HUES64 (cell line): ENCODE results near the gene DUSP1.
A peak's percentile ranks its signal among the peaks of the same experiment; 100 is the strongest.

Experiments used
- H3K27ac ChIP-seq: 2 replicates; pipeline ENCODE4 v1.7.0; 2013; ENCODE audit warnings: low read depth, low read length, inconsistent platforms
- H3K27me3 ChIP-seq: 2 replicates; pipeline ENCODE4 v1.6.1; 2013; ENCODE audit warnings: mild to moderate bottlenecking, low read length; ENCODE audit not compliant: insufficient read depth
- H3K36me3 ChIP-seq: 2 replicates; pipeline ENCODE4 v1.6.1; 2013; ENCODE audit warnings: mild to moderate bottlenecking, low read length; ENCODE audit not compliant: insufficient read depth
- H3K4me1 ChIP-seq: 2 replicates; pipeline ENCODE4 v1.6.1; 2013; ENCODE audit warnings: mild to moderate bottlenecking, low read length, moderate library complexity; ENCODE audit not compliant: insufficient read depth
- H3K4me3 ChIP-seq: 2 replicates; pipeline ENCODE4 v1.5.1; 2013; ENCODE audit warnings: mild to moderate bottlenecking, low read length, moderate library complexity
- H3K9ac ChIP-seq: 2 replicates; pipeline ENCODE4 v1.6.1; 2013; ENCODE audit warnings: mild to moderate bottlenecking, low read depth, low read length
- H3K9me3 ChIP-seq: 2 replicates; pipeline ENCODE4 v1.6.1; 2013; ENCODE audit warnings: low read depth, low read length; ENCODE audit not compliant: insufficient read depth
- WGBS: fragments of 150-250, 120-280 bp; methylation state at CpG from one replicate; pipeline ENCODE4 v1.1.7; 2013; ENCODE audit warnings: missing lambda C conversion rate; 5-methylcytosine and 5-hydroxymethylcytosine counted together

Gene DUSP1

DNA sequence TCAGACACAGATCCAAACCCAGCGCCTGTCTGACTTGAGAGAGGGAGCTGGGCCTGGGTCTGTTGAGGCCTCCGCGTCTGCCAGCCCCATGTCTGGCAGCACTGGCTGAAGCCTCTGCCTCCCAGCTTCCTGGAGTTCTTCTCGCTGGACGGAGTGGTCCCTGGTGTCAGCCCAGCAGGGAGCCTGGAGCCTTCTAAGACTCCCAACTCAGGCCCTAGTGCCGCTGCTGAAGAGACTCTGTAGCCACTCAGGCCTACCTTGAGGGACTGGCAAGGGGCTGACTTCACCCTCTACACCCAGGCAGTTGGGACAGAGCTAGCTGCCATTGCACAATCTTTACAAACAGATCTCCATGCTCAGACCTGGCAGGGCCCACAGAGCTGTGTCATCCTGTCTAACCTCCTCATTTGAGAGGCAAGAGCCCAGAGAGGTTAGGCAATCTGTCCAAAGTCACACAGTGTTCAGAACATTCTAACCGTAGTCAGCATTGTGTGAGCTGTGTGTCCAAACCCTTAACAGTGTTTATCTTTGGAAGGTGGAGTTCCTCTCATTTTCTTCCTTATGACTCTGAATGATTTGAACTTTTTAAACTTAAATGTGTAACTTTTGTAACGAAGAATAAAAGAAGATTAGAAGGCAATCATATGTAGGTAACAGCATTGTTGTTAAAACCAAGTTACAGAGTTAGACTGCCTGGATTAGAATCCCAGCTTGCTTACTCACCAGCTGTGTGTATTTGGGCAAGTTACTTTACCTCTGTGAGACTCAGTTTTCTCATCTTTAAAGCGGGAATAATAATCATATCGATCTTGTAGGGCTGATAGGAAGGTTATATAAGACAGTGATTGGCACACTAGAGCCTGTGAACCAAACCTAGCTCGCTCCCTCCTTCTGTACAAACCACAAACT lies 4.6 kb upstream of the DUSP1 start:
- H3K4me3 ChIP-seq: no peak overlapping the region
- no peak overlapping the region for H3K9ac ChIP-seq
- no peaks in the 10 kb centered on the region for H3K9me3 ChIP-seq
- H3K36me3 ChIP-seq: no peaks in the 10 kb centered on the region
- H3K4me1 ChIP-seq: peaks cover 3% of the 10 kb centered on the region; the same call in 1 of the 2 replicates
- peaks cover 23% of the 10 kb centered on the region for H3K27me3 ChIP-seq
- WGBS: 91% methylated on average over 10 of the region's 11 CpGs
- H3K27ac ChIP-seq: no peak overlapping the region

DNA sequence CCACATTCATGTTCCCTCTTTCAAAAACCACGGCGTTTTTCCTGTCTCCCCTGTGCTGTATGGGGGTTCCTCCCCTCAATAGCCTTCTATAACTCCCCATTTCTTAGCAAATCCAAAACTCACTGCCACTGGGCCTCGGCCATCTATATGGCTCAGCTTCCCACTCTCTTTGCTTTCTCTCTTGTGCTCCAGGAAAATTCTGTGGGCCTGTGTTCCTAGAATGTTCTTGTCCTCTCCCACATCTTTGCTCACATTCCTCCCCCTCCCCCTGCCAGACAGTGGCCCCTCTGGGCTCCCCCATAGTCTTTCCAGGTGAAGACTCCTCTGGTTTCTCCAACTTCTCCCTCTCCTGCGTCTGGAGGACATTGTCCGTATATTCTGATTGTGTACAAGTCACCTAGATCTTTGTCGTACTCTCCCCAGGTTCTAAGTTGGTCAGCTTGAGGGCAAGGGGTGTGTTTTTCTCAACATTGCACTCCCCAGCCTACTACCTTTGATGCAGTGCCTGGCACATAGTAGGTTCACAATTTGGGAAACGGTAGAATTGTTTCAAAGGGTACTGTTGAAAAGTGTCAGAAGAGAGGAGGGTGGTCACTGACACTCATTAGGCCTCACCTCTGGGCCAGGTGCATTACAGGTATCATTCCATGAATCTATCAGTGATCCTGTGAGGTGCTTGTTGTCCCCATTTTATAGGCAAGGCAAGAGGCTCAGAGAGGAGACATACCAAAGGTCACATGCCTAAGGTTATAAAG lies 3.7 kb upstream of the DUSP1 start:
- Histone ChIP-seq H3K4me1 (peaks cover 6% of the 10 kb centered on the region; the same call in 1 of the 2 replicates), H3K36me3 (no peaks in the 10 kb centered on the region), H3K27ac (no peak overlapping the region), H3K9ac (no peak overlapping the region), H3K27me3 (peaks cover 27% of the 10 kb centered on the region), H3K4me3 (no peak overlapping the region), H3K9me3 (no peaks in the 10 kb centered on the region)
- 86% methylated on average over 7 of the region's 7 CpGs for WGBS

DNA sequence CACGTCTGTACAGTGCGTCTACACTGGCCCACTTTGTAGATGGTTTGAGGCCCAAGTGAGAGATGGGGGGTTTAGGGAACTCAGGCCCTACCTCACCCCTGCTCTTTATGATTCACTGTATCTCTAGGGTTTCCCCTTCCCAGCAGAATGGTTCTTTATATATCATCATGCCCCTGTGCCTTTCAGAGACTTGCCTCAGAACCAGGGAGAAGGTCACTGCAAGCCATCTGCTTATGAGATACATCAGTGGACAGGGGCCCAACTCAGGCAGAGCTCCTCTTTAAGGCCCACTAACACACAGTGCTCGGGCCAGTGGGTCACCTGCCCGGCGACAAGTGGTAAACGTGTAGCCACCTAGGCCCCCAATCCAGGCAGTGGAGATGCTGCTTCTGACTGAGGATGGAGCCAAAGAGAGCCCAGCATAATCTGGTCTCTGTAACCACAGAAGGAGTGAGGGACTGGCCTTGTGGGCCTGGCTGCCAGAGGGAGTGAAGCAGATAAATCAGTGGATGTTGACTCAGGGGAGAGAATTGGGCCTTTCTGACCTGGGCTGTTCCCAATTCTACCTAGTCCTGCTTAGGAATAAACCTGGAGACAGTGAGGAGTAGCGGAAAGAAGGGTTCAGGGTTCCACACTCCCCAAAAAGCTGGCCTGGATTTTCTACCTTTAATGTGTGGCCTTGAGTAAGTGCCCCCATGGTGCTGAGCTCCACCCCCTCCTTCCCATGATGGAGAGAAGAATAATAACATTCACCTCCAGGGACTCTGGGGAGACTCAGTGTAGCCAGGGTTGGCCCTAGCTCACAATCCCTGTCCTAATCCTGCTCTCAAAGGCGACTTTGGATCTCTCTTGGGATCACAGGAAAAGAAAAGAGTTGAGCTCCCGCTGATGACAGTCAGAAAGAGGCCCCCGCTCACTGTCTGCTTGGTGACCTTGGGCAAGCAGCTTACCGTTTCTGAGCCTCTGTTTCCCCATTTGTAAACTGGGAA lies 2.8 kb upstream of the DUSP1 start:
- H3K27ac ChIP-seq: no peak overlapping the region

DNA sequence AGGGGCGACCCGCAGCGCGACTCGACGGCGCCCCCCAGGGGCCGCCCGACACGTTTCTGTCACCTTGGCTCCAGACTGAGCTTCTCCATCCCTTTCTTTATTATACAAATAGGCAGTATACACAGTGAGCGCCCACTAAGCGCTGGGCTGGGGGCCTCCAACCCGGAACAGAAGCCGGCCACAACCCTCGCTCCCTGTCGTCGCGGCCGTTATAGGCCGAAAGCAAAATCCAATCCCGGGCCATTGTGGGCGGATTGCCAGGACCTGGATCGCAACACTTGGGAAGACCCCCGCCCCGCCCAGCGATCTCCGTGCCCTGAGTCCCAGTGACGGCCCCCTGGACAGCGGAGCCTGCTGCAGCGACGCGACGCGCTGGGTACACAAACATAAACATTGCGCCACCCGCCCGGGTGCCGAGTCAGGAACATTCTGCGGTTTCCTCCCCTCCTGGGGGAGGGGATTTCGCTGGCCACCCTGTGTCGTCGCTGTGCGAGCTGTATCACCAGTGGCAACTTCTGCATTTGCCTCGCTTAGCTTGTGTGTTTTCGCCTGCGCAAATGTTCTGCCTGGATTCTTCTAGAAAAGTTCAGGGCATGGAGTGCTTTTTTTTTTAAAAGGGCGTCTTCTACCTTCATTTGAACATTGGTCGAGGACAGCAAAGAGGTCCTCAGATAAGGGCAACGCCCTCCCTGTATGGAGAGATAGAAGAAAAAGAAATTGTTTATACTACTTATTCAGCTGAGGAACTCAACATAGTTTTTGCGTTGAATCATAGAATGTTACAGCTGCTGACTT lies 1.3 kb upstream of the DUSP1 start:
- Histone ChIP-seq H3K9ac (peak overlapping the region; percentile 19; the same call in 1 of the 2 replicates), H3K4me1 (peaks cover 12% of the 10 kb centered on the region; the same call in 1 of the 2 replicates), H3K27me3 (peaks cover 31% of the 10 kb centered on the region), H3K9me3 (no peaks in the 10 kb centered on the region), H3K36me3 (peaks cover 23% of the 10 kb centered on the region), H3K27ac (no peak overlapping the region; the same call in 1 of the 2 replicates), H3K4me3 (peak overlapping the region; percentile 87)
- 5% methylated on average over 49 of the region's 50 CpGs for WGBS

More for the DNA sequence above, 2.8 kb upstream of the DUSP1 start:
- Histone ChIP-seq H3K27me3 (peaks cover 31% of the 10 kb centered on the region), H3K4me1 (peaks cover 12% of the 10 kb centered on the region; the same call in 1 of the 2 replicates), H3K4me3 (no peak overlapping the region), H3K9me3 (no peaks in the 10 kb centered on the region), H3K9ac (no peak overlapping the region), H3K36me3 (peaks cover 9% of the 10 kb centered on the region)
- WGBS: 77% methylated on average over 11 of the region's 11 CpGs

DNA sequence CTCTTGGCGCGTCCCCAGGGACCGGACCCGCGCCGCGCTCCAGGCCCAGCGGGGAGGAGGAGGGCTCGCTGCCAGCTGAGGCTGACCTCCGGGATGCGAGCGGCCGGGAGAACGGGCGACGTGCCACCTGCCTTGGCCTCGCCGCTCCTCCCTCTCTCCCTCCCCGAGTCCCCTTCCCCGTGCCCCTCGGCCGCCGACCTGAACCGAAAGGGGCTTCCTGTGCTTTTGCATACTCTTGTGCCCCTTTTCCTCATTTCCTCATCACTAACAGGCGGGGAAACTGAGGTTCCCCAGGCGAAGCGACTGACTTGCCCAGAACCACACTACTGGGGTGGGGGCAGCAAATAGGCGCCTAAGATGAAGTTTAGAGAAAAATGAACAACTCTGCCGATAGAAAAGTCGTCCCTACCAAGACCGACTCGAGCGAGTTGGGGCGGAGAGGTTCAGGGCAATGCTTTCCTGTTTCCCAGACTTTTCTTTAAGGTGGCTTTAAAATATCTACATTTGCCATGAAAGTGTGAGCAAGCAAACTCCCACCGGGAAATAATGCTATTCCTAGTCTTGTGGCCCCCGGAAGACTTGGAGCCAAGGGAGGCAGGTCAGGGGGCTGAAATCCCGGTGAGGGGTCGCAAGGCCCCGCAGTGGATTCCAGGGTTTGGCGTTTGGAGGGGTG lies 580 bp upstream of the DUSP1 start:
- H3K36me3 ChIP-seq: peaks cover 23% of the 10 kb centered on the region
- H3K4me3 ChIP-seq: peak overlapping the region; percentile 87
- under 1% methylated on average over 40 of the region's 40 CpGs for WGBS
- peaks cover 31% of the 10 kb centered on the region for H3K27me3 ChIP-seq
- H3K9ac ChIP-seq: peak overlapping the region; percentile 59
- peak overlapping the region; percentile 76 for H3K27ac ChIP-seq
- H3K9me3 ChIP-seq: no peaks in the 10 kb centered on the region
- H3K4me1 ChIP-seq: peaks cover 15% of the 10 kb centered on the region

DNA sequence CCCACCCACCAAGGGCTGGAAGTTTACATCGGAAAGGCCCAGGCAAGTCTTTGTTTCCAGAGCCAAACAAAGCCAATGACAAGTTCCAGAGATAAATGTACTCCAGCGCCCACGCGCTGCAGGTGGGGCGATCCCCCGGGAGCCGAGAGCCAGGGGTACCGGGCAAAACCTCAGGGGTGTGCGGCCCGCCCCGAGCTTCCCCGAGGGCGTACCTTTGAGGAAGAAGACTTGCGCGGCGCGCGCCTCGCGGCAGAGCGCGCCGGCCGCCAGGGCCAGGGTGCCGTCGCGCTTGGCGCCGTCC lies 671 bp downstream of the DUSP1 start:
- Histone ChIP-seq H3K9me3 (no peaks in the 10 kb centered on the region), H3K36me3 (peaks cover 23% of the 10 kb centered on the region), H3K4me3 (peak overlapping the region; percentile 87), H3K4me1 (peaks cover 18% of the 10 kb centered on the region), H3K9ac (peak overlapping the region; percentile 90), H3K27ac (no peak overlapping the region), H3K27me3 (peaks cover 31% of the 10 kb centered on the region)
- WGBS: under 1% methylated on average over 29 of the region's 29 CpGs

DNA sequence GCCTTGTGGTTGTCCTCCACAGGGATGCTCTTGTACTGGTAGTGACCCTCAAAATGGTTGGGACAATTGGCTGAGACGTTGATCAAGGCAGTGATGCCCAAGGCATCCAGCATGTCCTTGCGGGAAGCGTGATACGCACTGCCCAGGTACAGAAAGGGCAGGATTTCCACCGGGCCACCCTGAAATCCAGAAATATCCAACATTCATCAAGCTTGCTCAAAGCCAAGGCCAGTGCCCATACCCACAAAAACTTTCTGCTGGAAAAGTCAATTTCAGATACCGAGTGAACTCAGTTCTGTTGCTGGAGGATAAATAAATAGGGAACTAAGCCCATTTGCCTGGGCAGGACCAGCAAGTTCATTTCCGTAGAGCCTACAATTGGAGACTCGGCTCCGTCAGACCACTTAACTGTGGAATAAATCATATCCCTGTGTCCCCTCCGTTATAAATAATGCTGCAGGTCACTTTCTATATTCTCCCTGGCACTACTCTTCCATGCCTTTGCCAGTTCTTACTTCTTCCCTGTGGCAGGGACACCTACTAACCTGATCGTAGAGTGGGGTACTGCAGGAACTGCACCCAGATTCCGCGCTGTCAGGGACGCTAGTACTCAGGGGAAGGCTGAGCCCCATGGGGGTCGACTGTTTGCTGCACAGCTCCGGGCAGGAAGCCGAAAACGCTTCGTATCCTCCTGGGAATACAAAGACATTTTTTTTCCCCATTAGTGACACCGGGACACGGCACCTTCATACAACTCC lies 1.2 kb downstream of the DUSP1 start:
- WGBS: 38% methylated on average over 21 of the region's 21 CpGs

DNA sequence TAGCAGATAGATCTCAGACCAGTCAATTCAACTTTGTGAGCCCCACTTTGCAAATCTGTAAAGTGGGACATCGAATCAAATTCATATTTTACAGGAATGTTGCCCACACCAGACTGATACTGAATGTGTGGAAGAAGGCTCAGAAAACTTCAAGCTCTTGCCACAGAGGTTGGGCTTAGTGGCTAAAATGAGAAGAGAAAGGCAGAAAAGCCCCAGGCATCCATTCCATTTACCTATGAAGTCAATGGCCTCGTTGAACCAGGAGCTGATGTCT lies 1.7 kb downstream of the DUSP1 start:
- no peaks in the 10 kb centered on the region for H3K9me3 ChIP-seq
- peaks cover 23% of the 10 kb centered on the region for H3K4me1 ChIP-seq
- H3K4me3 ChIP-seq: peak overlapping the region; percentile 87; the same call in 1 of the 2 replicates

More for the DNA sequence above, 1.2 kb downstream of the DUSP1 start:
- no peaks in the 10 kb centered on the region for H3K9me3 ChIP-seq
- no peak overlapping the region for H3K27ac ChIP-seq
- peak overlapping the region; percentile 90 for H3K9ac ChIP-seq
- peaks cover 31% of the 10 kb centered on the region for H3K27me3 ChIP-seq
- H3K36me3 ChIP-seq: peaks cover 23% of the 10 kb centered on the region
- H3K4me3 ChIP-seq: peak overlapping the region; percentile 87
- H3K4me1 ChIP-seq: peaks cover 20% of the 10 kb centered on the region

DNA sequence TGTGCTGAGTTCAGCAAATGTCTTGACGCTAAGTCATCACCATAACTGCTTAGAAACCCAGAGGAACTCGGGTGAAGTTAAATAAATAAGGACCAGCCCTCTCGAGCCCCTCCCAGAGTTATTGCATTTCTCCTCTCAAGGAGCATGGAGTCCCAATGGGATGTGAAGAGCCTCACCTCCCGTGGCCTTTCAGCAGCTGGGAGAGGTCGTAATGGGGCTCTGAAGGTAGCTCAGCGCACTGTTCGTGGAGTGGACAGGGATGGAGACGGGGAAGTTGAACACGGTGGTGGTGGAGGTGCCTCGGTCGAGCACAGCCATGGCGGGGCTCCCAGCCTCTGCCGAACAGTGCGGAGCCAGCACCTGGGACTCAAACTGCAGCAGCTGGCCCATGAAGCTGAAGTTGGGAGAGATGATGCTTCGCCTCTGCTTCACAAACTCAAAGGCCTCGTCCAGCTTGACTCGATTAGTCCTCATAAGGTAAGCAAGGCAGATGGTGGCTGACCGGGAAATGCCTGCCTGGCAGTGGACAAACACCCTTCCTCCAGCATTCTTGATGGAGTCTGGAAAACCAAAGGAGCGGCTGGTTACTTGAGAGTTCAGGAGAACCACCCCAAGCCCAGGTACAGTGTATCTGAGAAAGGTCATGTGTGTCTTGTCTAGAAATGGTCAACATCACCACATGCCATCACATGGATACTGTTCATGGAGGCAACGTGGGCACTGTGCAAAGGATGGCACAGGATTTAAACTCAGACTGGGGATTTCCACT lies 2.2 kb downstream of the DUSP1 start:
- WGBS: 94% methylated on average over 20 of the region's 20 CpGs
- no peak overlapping the region for H3K27ac ChIP-seq

More for the DNA sequence above, 1.7 kb downstream of the DUSP1 start:
- Histone ChIP-seq H3K27ac (no peak overlapping the region), H3K27me3 (peaks cover 28% of the 10 kb centered on the region), H3K9ac (no peak overlapping the region), H3K36me3 (peaks cover 23% of the 10 kb centered on the region)
- WGBS: 85% methylated on average over 2 of the region's 2 CpGs

More for the DNA sequence above, 2.2 kb downstream of the DUSP1 start:
- Histone ChIP-seq H3K27me3 (peaks cover 23% of the 10 kb centered on the region), H3K4me3 (peak overlapping the region; percentile 87; the same call in 1 of the 2 replicates), H3K36me3 (peaks cover 23% of the 10 kb centered on the region), H3K4me1 (peaks cover 23% of the 10 kb centered on the region), H3K9me3 (no peaks in the 10 kb centered on the region), H3K9ac (no peak overlapping the region)
